Stimulated activated CD4-positive, alpha-beta T cell treated with anti-CD3 and anti-CD28 coated beads, Interleukin-2, amount 100 ng/mL, for 48 hours (primary cell): ENCODE measurements around the gene PARP16.
"Not testable (repeated sequence)": the region's sequence is repeated elsewhere in the genome, so short reads cannot be mapped to it uniquely, and the experiment has no call there.

Experiments used
- DNase-seq, 2 donors: peaks; one replicate each; pipeline ENCODE4 v3.0.0-alpha.2; 2020

PARP16 gene

DNA sequence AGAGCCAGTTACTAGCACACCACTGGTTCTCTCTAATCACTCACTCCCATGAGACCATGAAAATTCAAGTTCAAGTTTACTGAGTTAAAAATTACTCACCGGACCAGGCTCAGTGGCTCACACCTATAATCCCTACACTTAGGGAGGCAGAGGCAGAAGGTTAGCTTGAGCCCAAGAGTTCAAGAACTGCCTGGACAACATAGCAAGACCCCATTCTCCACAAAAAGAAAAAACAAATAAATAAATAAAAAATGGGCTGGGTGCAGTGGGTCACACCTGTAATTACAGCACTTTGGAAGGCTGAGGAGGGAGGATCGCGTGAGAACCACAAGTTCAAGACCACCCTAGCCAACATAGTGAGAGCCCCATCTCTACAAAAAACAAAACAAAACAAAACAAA lies 54.2 kb downstream of the PARP16 start:
- DNase-seq: no peak

DNA sequence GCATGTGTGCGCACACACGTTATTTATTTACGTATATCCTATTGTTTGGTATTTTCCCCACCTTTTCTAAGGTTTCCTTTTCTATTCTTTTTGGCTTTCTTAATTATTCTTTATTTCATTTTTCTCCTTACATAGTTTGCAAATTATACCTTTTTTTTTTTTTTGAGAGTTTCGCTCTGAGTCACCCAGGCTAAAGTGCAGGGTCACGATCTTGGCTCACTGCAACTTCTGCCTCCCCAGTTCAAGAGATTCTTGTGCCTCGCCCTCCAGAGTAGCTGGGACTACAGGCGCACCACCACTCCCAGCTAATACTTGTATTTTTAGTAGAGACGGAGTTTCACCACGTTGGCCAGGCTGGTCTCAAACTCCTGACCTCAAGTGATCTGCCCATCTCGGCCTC lies 55.4 kb downstream of the PARP16 start:
- no peak for DNase-seq

DNA sequence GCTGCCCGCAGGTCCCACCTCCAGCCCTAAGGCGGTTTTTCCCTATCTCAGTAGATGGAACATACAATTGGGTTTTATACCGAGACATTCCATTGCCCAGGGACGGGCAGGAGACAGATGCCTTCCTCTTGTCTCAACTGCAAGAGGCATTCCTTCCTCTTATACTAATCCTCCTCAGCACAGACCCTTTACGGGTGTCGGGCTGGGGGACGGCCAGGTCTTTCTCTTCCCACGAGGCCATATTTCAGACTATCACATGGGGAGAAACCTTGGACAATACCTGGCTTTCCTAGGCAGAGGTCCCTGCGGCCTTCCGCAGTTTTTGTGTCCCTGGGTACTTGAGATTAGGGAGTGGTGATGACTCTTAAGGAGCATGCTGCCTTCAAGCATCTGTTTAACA lies 59.8 kb downstream of the PARP16 start:
- not testable (repeated sequence) for DNase-seq

DNA sequence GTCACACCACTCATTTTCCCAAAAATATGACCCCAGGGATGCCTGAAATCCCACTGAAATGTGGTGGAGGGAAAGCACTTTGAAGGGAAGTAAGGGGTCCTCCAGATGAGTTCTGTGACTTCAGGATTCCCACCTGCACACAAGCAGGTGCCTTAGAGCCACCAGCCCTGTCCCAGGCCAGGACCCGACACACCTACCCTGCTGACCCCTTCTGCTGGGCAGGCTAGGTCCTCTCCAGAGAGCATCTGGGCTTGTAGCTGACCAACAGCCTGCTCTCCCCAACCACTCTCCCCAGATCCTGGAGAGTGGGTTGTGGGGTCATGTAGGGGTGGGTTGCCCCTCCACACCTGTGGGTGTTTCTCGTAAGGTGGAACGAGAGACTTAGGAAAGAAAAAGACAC lies 60.5 kb downstream of the PARP16 start:
- no peak for DNase-seq

DNA sequence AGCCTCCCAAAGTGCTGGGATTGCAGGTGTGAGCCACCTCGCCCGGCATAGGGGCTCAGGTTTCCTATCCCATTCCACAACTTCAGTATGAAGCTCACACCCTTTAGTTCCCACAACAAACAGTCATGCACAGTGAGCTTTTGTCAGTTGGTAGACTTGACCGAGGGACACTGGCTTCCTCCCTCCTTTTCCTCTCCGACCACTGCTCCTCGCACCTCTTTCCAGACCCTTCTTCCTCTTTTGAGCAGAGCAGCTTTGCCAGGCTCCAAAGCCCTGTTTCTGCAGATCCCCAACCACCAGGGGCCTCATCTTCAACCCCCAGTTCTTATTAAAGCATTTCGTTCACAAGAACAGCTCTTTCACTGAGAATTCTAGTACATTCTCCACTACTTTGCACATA lies 62.7 kb downstream of the PARP16 start:
- DNase-seq: no peak

DNA sequence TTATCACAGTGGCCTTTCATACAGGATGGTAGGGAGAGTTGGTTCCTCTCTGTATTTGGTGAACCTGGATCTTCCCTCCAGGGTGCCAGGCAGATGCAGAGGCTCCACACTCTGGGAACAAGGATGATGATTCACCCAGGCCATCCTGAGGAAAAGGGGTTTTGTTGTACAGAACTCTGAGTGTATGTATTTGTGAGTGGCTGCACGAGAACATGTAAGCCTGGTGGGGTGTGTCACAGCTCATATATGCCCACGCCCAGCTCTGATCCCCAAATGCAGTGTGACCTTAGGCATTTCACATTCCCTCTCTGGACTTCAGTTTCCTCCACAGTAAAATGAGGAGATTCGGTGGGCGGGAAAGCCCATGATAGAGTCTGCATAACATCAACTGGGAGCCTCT lies 63.8 kb downstream of the PARP16 start:
- no peak for DNase-seq

DNA sequence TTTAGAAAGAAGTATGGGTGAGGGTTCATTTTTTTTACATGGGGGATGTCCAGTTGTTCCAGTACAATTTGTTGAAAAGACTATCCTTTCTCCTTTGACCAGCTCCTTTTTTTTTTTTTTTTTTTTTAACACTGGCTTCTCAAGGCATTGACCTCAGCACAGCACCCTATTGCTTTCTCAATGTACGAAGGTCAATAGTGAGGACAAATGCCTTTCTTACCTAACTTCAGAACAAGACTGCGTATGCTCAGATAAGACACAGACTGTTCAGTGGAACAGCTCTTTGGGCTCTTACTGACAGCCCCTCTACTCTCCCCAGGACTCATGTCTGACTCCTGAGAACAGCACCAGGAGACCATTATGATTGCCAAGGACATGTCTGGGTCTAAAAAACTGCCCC lies 65.0 kb downstream of the PARP16 start:
- no peak for DNase-seq

DNA sequence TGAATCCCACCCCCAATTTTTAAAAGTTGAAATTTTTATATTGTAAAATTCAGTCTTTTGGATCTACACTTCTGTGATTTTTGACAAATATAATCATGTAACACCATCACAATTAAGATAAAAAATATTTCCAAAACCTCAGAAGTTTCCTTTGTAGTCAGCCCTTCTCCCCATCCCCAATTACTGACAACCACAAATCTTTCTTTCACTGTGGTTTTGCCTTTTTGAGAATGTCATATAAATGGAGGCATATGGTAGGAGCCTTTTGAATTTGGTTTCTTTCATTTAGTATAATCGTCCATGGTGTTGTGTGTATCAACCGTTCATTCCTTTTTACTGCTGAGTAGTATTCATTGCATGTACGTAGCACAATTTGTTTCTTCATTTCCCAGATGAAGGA lies 67.5 kb downstream of the PARP16 start:
- DNase-seq: no peak

DNA sequence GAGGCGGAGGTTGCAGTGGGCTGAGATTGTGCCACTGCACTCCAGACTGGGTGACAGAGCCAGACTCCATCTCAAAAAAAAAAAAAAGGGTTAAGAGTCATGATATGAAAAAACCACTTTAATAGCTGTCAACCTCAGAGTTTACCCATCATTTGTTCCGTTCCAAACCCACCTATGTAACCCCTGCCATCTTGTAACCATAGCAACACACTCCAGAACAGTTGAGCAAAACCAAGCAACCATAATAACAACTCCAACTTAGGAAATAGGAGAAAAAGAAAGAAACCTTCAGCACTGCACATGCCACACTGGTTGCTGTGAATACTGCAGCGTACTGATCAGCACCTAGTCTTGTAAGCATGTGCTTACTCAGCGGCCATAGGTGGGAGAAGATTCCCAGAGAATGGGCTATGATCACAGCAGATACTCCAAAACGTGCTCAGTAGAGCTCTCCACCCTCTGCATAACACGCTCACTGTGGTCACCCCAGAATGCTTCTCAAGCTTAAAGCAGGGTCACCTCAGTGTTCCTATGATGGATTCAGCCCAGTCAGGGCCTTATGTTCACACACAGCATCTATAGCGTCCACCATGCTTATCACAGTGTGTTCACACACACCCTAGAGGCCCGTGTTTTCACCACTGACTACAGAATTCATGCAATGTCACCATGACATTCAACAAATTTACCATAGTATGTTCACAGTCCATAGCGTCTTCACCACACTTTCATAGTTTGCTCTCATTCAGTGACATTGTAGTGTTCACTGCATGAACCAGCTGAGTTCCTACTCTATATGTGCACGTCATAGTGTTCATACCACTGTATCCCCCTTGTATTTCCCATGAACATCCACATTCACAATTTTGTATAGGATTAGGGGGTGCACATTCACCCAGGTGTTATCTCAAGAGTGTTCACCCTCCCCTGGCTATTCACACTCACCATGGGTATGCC lies 68.9 kb downstream of the PARP16 start:
- no peak for DNase-seq

DNA sequence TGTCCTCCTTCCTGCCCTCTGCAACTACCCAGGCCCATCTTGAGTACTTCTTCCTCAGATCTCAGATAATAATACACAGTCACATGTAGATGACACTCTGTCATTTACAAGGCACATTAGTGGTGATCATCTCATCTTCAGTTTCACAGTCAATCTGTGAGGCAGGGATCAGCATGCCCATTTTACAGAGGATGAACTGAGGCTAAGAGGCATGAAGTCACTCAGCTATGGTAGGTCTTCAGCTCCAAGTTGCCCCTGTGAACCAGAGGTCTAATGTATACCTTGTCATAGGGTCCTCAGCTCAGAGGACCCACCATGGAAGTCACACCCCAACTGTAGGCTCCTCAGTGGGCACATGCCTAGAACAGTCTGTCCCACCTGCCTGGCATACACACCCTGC lies 71.2 kb downstream of the PARP16 start:
- no peak for DNase-seq

DNA sequence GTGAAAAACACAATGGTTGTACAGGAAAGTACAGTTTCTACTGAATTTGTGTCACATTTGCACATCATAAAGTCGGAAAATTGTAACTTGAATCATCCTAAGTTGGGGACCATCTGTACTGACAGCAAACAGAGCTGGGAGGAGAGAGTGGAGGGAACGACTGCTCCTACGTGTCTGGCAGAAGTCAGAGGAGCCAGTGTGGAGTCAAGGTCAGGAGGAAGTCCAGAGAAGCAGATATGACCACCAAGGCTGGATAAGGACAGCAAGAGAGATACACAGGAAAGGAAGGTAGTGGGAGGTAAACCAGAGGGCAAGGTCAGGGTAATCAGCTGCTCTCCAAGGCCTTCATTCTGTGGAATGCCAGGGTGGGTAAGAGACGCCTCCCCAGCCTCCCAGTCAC lies 72.7 kb downstream of the PARP16 start:
- DNase-seq: no peak

DNA sequence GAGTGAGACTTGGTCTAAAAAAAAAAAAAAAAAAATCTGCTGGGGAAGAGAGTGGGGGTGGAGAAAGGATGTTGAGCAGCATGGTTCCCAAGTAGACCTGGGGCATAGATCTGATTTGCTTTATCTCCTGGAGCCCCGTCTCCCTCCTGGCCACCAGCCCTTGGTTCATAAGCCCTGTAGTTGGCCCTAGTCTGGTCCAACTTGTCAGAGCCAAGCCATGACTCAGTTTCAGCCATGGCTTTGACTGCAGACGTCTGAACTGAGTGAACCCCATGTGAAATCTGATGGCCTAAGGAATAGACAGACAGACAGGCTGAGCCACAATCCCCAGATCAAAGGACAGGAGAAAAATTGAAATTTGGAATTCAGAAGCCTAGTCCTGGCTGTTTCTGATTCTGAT lies 73.4 kb downstream of the PARP16 start:
- DNase-seq: no peak

DNA sequence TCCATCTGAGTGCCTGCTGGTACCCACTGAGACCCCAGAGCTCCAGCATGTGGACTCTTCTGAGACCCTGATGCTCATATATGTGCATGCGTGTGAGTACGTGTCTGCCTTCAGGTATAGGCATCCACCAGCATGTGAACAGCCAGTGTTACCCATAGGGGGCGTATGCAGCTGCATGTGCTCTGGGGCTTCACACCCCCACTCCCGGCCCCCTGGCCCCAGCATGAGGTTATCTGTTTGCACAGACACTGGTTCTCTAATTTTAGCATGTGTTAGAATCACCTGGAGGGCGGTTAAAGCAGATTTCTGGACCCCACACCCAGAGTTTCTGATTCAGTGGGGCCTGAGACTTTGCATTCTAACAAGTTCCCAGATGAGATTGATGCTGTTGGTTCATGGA lies 74.6 kb downstream of the PARP16 start:
- peak; percentile 33 to 42 for DNase-seq

DNA sequence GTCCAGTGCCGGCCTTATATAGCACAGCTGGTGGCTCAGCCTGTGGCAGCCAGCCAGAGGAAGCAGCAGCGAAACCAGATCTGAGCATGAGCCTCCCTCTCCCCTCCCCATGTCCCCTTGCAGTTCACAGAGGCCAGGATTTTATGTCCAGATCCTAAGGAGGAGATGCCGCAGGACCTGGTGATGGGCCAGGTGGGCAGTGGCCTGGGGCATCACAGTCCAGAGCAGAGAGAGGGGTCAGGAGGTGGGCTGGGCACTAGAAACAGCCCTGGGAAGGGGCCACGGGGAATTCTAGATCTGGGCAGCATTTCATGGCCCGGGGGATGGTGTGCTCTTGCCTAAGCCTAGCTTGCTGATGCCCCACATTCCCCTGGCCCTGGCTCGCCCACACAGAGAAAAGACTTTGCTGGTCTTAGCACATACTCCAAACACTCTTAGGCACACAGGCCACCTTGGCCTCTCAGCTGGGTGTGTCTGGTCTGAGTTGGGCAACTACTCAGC lies 75.2 kb downstream of the PARP16 start:
- no peak for DNase-seq

DNA sequence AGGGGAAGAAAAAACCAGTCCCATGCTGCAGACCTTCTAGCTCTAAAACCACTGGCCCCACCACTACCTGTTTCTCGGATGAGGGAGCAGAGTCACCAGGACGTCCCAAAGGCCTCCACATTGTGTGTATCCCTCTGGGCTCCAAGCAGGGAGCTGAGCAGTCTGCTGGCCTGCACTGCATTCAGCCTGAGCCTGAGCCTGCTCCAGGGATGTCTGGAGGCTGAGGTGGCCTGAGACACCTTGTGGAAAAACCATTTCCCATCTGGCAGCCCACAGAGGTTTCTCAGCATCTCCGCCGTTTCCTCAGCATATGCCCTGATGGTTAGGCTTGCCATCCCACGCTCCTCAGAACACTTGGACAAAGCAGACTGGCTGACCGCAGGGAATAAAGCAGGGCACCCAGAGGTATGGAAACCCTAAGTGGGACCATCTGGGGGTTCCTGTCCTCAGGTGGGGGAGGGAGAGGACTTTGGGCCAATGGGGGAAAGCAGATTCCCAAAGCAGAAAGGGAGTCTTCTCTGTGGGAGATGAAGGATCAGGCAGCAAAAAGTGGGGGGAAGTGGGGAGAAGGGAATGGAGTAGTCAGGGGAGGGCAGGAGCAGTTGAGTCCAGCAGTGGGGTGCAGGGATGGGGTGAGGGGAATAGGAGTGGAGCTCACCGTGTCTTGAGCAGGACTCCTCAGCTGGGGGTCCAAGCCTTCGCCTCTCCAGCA lies 75.8 kb downstream of the PARP16 start, which contains the start of gene CILP:
Gene CILP (minus strand): TSS at position 704 of the 712 bp plus-strand sequence. CDS start 1,718 bp downstream, outside the sequence.
- no peak for DNase-seq

DNA sequence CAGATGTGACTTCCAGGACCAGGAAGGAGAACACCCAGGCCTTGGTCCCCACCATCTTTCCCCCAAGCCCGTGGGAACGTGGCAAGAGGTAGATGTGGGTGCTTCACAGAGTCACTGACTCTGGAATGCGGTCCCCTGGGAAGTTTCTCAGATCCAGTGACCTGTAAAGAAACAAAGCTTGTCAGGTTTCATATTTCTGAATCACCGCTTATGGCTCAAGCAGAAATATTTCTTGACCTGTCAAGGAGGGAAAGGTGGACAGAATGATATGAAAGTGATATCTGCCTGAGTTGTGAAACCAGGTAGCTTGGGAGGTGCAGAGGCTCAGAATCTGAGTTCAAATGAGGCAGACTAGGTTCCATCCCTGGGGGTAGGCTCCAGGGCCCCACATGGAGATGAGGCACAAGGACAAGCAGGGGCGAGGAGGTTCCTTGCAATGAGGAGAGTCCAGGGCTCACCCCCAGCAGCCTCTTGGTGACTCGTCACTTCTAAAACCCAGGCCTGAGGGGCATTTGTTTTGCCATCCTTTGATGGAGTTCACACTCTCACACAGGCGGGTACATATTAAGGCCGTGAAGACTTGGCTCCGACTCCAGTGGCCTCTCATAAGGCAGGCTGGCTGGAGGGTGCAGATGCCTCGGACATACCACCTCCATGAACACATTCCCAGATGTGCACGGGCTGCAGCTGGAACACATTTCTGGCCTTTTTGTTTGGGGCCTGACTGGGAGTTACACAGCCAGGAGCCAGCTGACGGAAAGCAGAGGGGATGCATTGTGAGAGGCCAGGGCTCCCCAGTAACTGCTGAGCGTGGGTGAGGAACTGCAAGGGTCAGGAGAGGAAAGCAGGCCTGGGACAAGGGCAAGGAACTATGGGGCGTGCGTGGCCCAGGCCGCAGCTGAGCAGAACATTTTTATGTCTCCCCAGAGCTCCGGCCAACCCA lies 76.7 kb downstream of the PARP16 start:
- DNase-seq: no peak

DNA sequence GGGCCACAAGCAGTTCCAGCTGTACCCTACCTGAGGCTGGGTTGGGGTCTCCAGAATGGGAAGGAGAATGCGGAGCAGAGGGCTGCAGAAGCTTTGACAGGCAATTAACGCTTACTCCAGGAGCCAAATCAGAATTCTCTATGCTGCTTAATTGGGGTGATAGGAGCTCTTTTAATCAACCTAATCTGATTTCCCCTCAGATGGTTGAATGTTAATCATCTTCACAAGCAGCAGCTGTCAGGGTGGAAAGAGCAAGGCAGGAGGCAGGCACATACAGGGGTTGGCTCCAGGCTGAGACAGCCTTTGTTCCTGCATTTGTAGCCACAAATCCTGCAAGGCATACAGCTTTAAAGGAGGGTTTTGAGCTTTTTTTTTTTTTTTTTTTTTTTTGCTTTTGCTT lies 78.0 kb downstream of the PARP16 start:
- DNase-seq: no peak
